Activated CD4-positive, alpha-beta T cell treated with anti-CD3 and anti-CD28 coated beads, Interleukin-2, Interleukin-6, amounts not matched to agents 100 ng/mL and 50 ng/mL, durations not matched to agents 16 hours and 8 hours (primary cell): ENCODE data around the gene LUM.
"Not testable (repeated sequence)": the region's sequence is repeated elsewhere in the genome, so short reads cannot be mapped to it uniquely, and the experiment has no call there.

Experiments used
- DNase-seq: peaks from one replicate; pipeline ENCODE4 v3.0.0-alpha.2; 2020

The LUM gene

GRCh38 chr12:91109148-91109564 is 2.1 kb downstream of the LUM start:
- peak; percentile 70 for DNase-seq

- DNase-seq: no peak
Observed at GRCh38 chr12:91108196-91108755, 3.0 kb downstream of the LUM start.

GRCh38 chr12:91106283-91106682 is 5.0 kb downstream of the LUM start:
- DNase-seq: no peak

GRCh38 chr12:91105807-91106206 is 5.5 kb downstream of the LUM start:
- no peak for DNase-seq

- no peak for DNase-seq
Observed at GRCh38 chr12:91104812-91105466, 6.4 kb downstream of the LUM start.

GRCh38 chr12:91103624-91104023 is 7.7 kb downstream of the LUM start:
- no peak for DNase-seq

- no peak for DNase-seq
Observed at GRCh38 chr12:91103101-91103500, 8.2 kb downstream of the LUM start.

- DNase-seq: no peak
Observed at GRCh38 chr12:91100906-91101305, 10.4 kb downstream of the LUM start.

- DNase-seq: no peak
Observed at GRCh38 chr12:91099836-91100235, 11.5 kb downstream of the LUM start.

- no peak for DNase-seq
Observed at GRCh38 chr12:91099341-91099740, 12.0 kb downstream of the LUM start.

- DNase-seq: no peak
Observed at GRCh38 chr12:91098941-91099340, 12.4 kb downstream of the LUM start.

- no peak for DNase-seq
Observed at GRCh38 chr12:91098461-91098860, 12.8 kb downstream of the LUM start.

GRCh38 chr12:91094957-91095356 is 16.3 kb downstream of the LUM start:
- no peak for DNase-seq

- DNase-seq: no peak
Observed at GRCh38 chr12:91094032-91094662, 17.1 kb downstream of the LUM start.

- no peak for DNase-seq
Observed at GRCh38 chr12:91093341-91093740, 18.0 kb downstream of the LUM start.

GRCh38 chr12:91091916-91092715 is 19.2 kb downstream of the LUM start:
- peak; percentile 3 for DNase-seq

GRCh38 chr12:91089953-91090352 is 21.3 kb downstream of the LUM start:
- DNase-seq: not testable (repeated sequence)

- DNase-seq: no peak
Observed at GRCh38 chr12:91080041-91080440, 31.3 kb downstream of the LUM start.

- no peak for DNase-seq
Observed at GRCh38 chr12:91078501-91078900, 32.8 kb downstream of the LUM start.

GRCh38 chr12:91077228-91077954 is 33.9 kb downstream of the LUM start:
- DNase-seq: no peak

GRCh38 chr12:91074851-91075250 is 36.4 kb downstream of the LUM start:
- DNase-seq: no peak

- DNase-seq: no peak
Observed at GRCh38 chr12:91074154-91074709, 37.1 kb downstream of the LUM start.

GRCh38 chr12:91073426-91073825 is 37.9 kb downstream of the LUM start:
- DNase-seq: no peak
